Transverse colon (tissue), 4 donors: ENCODE results near the gene TMEM178B. TPM values are rescaled to one million over a fixed set of nuclear protein-coding genes. Genes with fewer than 3 reads are reported as not detected.

Experiments used
- DNase-seq: peaks from one replicate; pipeline ENCODE4 v3.0.0-alpha.2; 2019
- H3K27ac ChIP-seq, 4 donors: fragments of 200-600 bp; sonication (generic); 2 replicates each; pipeline ENCODE4 v1.5.1; 2016 to 2018; ENCODE audit warnings: inconsistent platforms in 4 of 4
- H3K27me3 ChIP-seq: fragments of 200-600 bp; sonication (generic); 2 replicates; pipeline ENCODE4 v1.5.1; 2017; ENCODE audit warnings: inconsistent platforms
- H3K36me3 ChIP-seq, 4 donors: fragments of 200-600 bp; sonication (generic); 2 replicates each; pipeline ENCODE4 v1.5.1; 2017 to 2019; ENCODE audit warnings: inconsistent platforms in 4 of 4
- H3K4me1 ChIP-seq, 4 donors: fragments of 200-600 bp; sonication (generic); 2 replicates each; pipeline ENCODE4 v1.5.1; 2017 to 2020; ENCODE audit warnings: inconsistent platforms in 4 of 4
- H3K4me3 ChIP-seq, 4 donors: fragments of 200-600 bp; sonication (generic); 1 replicate in 1 of 4; 2 replicates in 3 of 4; pipeline versions ENCODE4 v1.5.1 to v1.6.1; 2017 to 2019; ENCODE audit warnings: inconsistent platforms in 4 of 4
- H3K9me3 ChIP-seq, 2 donors: fragments of 200-600 bp; sonication (generic); 2 replicates each; pipeline ENCODE4 v1.5.1; 2017 to 2019; ENCODE audit warnings: inconsistent platforms in 2 of 2
- EP300 ChIP-seq: sonication (generic); formaldehyde crosslinking; IDR thresholded peaks from one replicate; pipeline ENCODE4 v1.6.1; 2017; ENCODE audit warnings: antibody characterized with exemption, low read depth
- POLR2A ChIP-seq: fragments of 450-650 bp; IDR thresholded peaks from one replicate; pipeline ENCODE4 v1.6.1; 2016; ENCODE audit warnings: antibody characterized with exemption, mild to moderate bottlenecking, moderate library complexity
- POLR2AphosphoS5 ChIP-seq, 3 donors: sonication (generic); formaldehyde crosslinking; IDR thresholded peaks; one replicate each; pipeline ENCODE4 v1.6.1; 2016; ENCODE audit warnings: antibody characterized with exemption in 3 of 3
- WGBS, 2 donors: methylation state at CpG; one replicate each; pipeline ENCODE4 v1.1.5; 2018; ENCODE audit warnings: low coverage in 1 of 2; 5-methylcytosine and 5-hydroxymethylcytosine counted together
- in situ Hi-C, 4 donors: fragments of 200-750 bp; cut with MboI; loops; one replicate each; pipeline versions ENCODE4 v1.15.0 to v1.15.1; 2017; ENCODE audit warnings: low sequenced_read_pairs in 3 of 4, low pct_ligation_motif_present in 1 of 4, low pct_unique_long_range_greater_than_20kb in 1 of 4
- intact Hi-C: fragments of 100-400 bp; cut with DNase I; formaldehyde crosslinking; loops from one replicate; pipeline ENCODE4 v1.15.1; 2023; ENCODE audit warnings: low total_unique reads
- total RNA-seq, 4 donors: library from RNA; depleted of rRNA; stranded (reverse); fragments of >200 nt; gene quantifications; one replicate each; pipeline ENCODE4 v1.1.0, GENCODE V29; 2016
- TF ChIP-seq, protein P1 (sequence below), 5 experiments: fragments of 200-600 bp in 3 of 5; fragments of 450-650 bp in 2 of 5; sonication (generic) in 3 of 5; IDR thresholded peaks; 1 replicate in 2 of 5; 2 replicates in 3 of 5; pipeline ENCODE4 v1.5.1; 2016 to 2017; ENCODE audit warnings: antibody characterized with exemption in 5 of 5, inconsistent platforms in 3 of 5, mild to moderate bottlenecking in 2 of 5, moderate library complexity in 1 of 5

Gene TMEM178B
- total RNA-seq, 4 donors from 2014 or later = 0.32 to 0.82 (median 0.39) TPM

DNA sequence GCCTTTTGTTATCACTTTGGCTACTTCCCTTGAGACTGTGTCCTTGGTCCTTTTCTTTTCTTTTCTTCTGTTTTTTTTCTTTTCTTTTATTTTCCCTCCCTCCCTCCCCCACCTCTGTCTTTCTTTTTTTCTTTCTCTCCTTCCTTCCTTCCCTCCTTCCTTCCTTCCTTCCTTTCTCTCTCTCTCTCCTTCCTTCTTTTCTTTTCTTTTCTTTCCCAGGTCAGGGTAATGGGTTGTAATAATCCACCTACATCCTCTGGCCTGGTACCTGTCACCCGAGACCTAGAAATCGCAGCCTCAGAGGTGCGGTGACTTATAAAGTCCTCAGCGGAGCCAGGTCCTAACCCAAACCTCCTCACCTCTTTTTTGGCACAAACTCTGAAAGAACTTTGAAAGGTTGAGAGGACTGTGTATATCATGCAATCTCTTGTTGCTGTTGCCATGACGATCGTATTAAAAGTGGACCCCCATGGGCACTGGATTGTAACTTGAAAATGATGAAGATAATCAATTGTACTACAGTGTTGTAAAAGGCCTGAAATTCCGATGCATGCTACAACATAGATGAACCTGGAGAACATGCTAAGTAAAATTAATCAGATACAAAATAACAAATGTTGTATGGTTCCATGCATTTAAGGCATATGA, 336.6 kb downstream of the TMEM178B start:
- H3K36me3 ChIP-seq = no peaks in the 10 kb centered on the region
- H3K27me3 ChIP-seq = no peaks in the 10 kb centered on the region
- WGBS, 2 donors = 85 to 88% methylated on average over 3 to 7 of the region's 7 CpGs
- H3K27ac ChIP-seq = no peak overlapping the region
- H3K4me1 ChIP-seq = no peaks in the 10 kb centered on the region
- in situ Hi-C loops (no loop called here), intact Hi-C loops (no loop called here)
- no peak overlapping the region for H3K4me3 ChIP-seq
- no peaks in the 10 kb centered on the region for H3K9me3 ChIP-seq
- TF ChIP-seq, protein P1, sequence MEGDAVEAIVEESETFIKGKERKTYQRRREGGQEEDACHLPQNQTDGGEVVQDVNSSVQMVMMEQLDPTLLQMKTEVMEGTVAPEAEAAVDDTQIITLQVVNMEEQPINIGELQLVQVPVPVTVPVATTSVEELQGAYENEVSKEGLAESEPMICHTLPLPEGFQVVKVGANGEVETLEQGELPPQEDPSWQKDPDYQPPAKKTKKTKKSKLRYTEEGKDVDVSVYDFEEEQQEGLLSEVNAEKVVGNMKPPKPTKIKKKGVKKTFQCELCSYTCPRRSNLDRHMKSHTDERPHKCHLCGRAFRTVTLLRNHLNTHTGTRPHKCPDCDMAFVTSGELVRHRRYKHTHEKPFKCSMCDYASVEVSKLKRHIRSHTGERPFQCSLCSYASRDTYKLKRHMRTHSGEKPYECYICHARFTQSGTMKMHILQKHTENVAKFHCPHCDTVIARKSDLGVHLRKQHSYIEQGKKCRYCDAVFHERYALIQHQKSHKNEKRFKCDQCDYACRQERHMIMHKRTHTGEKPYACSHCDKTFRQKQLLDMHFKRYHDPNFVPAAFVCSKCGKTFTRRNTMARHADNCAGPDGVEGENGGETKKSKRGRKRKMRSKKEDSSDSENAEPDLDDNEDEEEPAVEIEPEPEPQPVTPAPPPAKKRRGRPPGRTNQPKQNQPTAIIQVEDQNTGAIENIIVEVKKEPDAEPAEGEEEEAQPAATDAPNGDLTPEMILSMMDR (IDR thresholded peaks at IDR 0.05) = no peak
- TF ChIP-seq POLR2AphosphoS5 (IDR thresholded peaks at IDR 0.05) (no peak), EP300 (no peak), POLR2A (no peak)
- DNase-seq = no peak

DNA sequence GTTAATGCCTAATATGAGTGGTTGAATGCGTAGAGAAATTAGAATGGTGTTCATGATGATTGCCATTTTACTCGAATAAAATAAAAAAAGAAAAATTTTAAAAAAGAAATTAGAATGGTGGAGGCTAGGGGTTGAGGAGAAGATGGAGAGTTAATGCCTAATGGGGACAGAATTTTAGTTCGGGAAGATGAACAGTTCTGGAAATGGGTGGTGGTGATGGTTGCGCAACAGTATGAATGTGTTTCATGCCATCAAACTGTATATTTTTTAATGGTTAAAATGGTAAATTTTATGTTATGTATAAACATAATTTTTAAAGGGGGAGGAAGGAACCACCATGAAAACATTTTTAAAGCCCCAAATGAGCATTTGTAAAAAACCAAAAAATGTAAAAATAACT, 337.3 kb downstream of the TMEM178B start:
- Histone ChIP-seq H3K9me3 (no peaks in the 10 kb centered on the region), H3K27ac (no peak overlapping the region), H3K36me3 (no peaks in the 10 kb centered on the region), H3K4me1 (no peaks in the 10 kb centered on the region), H3K4me3 (no peak overlapping the region), H3K27me3 (no peaks in the 10 kb centered on the region)
- intact Hi-C loops (no loop called here), in situ Hi-C loops (no loop called here)
- TF ChIP-seq POLR2AphosphoS5 (IDR thresholded peaks at IDR 0.05) (no peak), POLR2A (no peak), EP300 (no peak)
- TF ChIP-seq, protein P1 (IDR thresholded peaks at IDR 0.05) = no peak
- 85 to 87% methylated on average over 4 of the region's 4 CpGs for WGBS, 2 donors
- DNase-seq = no peak

DNA sequence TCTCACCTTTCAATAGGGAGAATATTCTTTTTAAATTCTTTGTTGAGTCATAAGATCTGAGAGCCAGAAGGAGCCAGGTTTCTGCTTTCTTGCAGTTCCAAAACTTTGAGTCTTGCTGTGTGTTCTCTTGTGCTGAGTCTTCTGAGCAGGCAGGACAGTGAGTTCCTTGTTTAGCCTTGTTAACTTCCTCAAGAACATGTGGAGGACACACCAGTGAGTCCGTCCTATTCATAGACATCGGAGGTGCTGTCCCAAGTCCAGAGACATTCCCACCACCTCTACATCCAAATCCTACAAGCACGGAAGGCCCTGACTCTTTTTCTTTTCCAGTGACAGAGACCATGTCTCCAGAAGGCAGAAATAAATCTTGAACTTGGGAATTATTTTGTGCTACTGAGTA, 342.1 kb downstream of the TMEM178B start:
- WGBS, 2 donors = 79% methylated on average over 3 of the region's 3 CpGs; no CpG with 5 or more reads in 1 of the 2 donors

DNA sequence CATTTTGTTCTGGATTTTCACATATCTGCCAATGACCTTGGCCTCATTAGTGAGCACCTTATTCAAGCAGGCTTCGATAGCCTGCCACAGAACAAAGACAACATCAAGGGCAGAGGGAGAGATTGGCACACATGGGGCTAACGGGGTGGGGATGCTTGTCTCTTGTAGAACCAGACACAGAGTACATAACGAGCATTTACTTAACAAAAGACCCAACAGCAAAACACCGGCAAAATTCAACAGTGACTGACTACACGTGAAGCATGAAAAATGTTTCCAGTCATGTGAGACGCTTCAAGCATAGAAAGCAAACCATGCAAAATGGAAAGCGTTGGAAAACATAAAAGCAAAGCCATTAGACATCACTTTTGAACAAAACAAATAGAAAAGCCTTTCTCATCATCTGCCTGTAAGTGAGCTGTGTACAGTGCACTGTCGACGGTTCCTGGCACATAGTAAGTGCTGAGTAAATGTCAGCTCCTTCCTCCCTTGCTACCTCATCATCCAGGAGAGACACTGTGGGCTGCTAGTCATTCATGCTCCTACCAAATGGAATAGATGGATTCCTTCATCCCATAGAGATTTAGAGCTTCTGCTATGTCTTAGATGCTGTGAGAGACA, 342.9 kb downstream of the TMEM178B start:
- H3K27ac ChIP-seq = no peak overlapping the region
- intact Hi-C loops (no loop called here), in situ Hi-C loops (no loop called here)
- 51 to 76% methylated on average over 4 to 9 of the region's 9 CpGs for WGBS, 2 donors
- no peaks in the 10 kb centered on the region for H3K36me3 ChIP-seq
- no peaks in the 10 kb centered on the region for H3K9me3 ChIP-seq
- TF ChIP-seq, protein P1 (IDR thresholded peaks at IDR 0.05) = no peak
- TF ChIP-seq POLR2A (no peak), EP300 (no peak), POLR2AphosphoS5 (IDR thresholded peaks at IDR 0.05) (no peak)
- no peaks in the 10 kb centered on the region for H3K27me3 ChIP-seq
- H3K4me1 ChIP-seq = no peaks in the 10 kb centered on the region
- no peak overlapping the region for H3K4me3 ChIP-seq
- DNase-seq = no peak

More for the DNA sequence above, 342.1 kb downstream of the TMEM178B start:
- no peak for TF ChIP-seq POLR2A
- no peak for TF ChIP-seq EP300
- TF ChIP-seq, protein P1 (IDR thresholded peaks at IDR 0.05) = no peak
- TF ChIP-seq POLR2AphosphoS5 (IDR thresholded peaks at IDR 0.05) = no peak
- no peaks in the 10 kb centered on the region for H3K36me3 ChIP-seq
- no peak overlapping the region for H3K4me3 ChIP-seq
- H3K4me1 ChIP-seq = no peaks in the 10 kb centered on the region
- no peaks in the 10 kb centered on the region for H3K27me3 ChIP-seq
- no peak for DNase-seq
- no peak overlapping the region for H3K27ac ChIP-seq
- in situ Hi-C loops (no loop called here), intact Hi-C loops (no loop called here)
- H3K9me3 ChIP-seq = no peaks in the 10 kb centered on the region
